Immature natural killer cell (primary cell): ENCODE measurements around the gene ADAM12. TPM values are rescaled to one million over a fixed set of nuclear protein-coding genes. Genes with fewer than 3 reads are reported as not detected.

Source experiments
- DNase-seq, 3 donors: peaks; one replicate each; pipeline ENCODE4 v3.0.0; 2022; ENCODE audit warnings: mixed read lengths in 1 of 3
- H3K27ac Mint-ChIP-seq, 6 donors: one replicate each; pipeline ENCODE4 v1.8.0; 2020; ENCODE audit warnings: mixed read lengths in 6 of 6, mild to moderate bottlenecking in 5 of 6, inconsistent platforms in 4 of 6, moderate library complexity in 3 of 6
- H3K27me3 Mint-ChIP-seq, 3 donors: one replicate each; pipeline ENCODE4 v1.8.0; 2020 to 2021; ENCODE audit warnings: low read depth in 3 of 3, mild to moderate bottlenecking in 3 of 3, mixed read lengths in 3 of 3, moderate library complexity in 3 of 3, inconsistent platforms in 1 of 3
- H3K36me3 Mint-ChIP-seq, 3 donors: one replicate each; pipeline ENCODE4 v1.8.0; 2020; ENCODE audit warnings: mixed read lengths in 3 of 3, inconsistent platforms in 2 of 3, mild to moderate bottlenecking in 2 of 3
- H3K4me1 Mint-ChIP-seq, 2 donors: one replicate each; pipeline ENCODE4 v1.8.0; 2020; ENCODE audit warnings: inconsistent platforms in 2 of 2, mild to moderate bottlenecking in 2 of 2, mixed read lengths in 2 of 2, moderate library complexity in 1 of 2
- H3K4me3 Mint-ChIP-seq, 5 donors: one replicate each; pipeline ENCODE4 v1.8.0; 2020; ENCODE audit warnings: mild to moderate bottlenecking in 5 of 5, mixed read lengths in 5 of 5, inconsistent platforms in 3 of 5, moderate library complexity in 3 of 5
- H3K9me3 Mint-ChIP-seq, 6 donors: one replicate each; pipeline ENCODE4 v1.8.0; 2020; ENCODE audit warnings: mild to moderate bottlenecking in 6 of 6, mixed read lengths in 6 of 6, inconsistent platforms in 4 of 6, moderate library complexity in 3 of 6
- polyA plus RNA-seq, 3 donors: library from polyadenylated mRNA; unstranded; fragments of 300-500 nt; fragmentation: Illumina TruSeq; gene quantifications; one replicate each; pipeline ENCODE4 v1.2.3, GENCODE V29; 2021

ADAM12 gene
- under 1 TPM in 2 of 3 donors, not detected in 1; 0.07 to 0.11 TPM for polyA plus RNA-seq

GRCh38 chr10:126387931-126388911 lies at the start of gene ADAM12:
Gene ADAM12, minus strand, starts transcription at chr10:126388477. Its CDS starts 332 bp downstream, at chr10:126388145.
- H3K4me3 Mint-ChIP-seq: peak within 1 kb of the TSS; percentile 47 to 86 (median 73)

GRCh38 chr10:126437635-126438406 lies 49.5 kb upstream of the ADAM12 start:
- Mint-ChIP-seq H3K4me3 (no peak overlapping the region), H3K9me3 (no peaks in the 10 kb centered on the region), H3K27me3 (peaks cover 3 to 16% (median 9%) of the 10 kb centered on the region in 3 donors), H3K27ac (no peak overlapping the region), H3K36me3 (peaks cover 0 to 9% (median 3%) of the 10 kb centered on the region in 3 donors), H3K4me1 (peaks cover 0 to 3% of the 10 kb centered on the region in 2 donors)
- no peak for DNase-seq

More at GRCh38 chr10:126387931-126388911, at the start of gene ADAM12:
- Mint-ChIP-seq H3K36me3 (peaks cover 0 to 15% (median 7%) of the 10 kb centered on the region in 3 donors), H3K27ac (no peak within 1 kb of the TSS), H3K4me1 (peaks cover 9 to 15% of the 10 kb centered on the region in 2 donors), H3K9me3 (peaks cover 0 to 3% (median 0%) of the 10 kb centered on the region in 6 donors), H3K27me3 (peaks cover 21 to 44% (median 23%) of the 10 kb centered on the region in 3 donors)
- DNase-seq: peak in 1 of 3 donors; percentile 5

GRCh38 chr10:126434235-126434634 lies 46.0 kb upstream of the ADAM12 start:
- peaks cover 0 to 8% of the 10 kb centered on the region in 2 donors for H3K4me1 Mint-ChIP-seq
- DNase-seq: no peak
- peaks cover 3 to 21% (median 7%) of the 10 kb centered on the region in 3 donors for H3K27me3 Mint-ChIP-seq
- peaks cover 0 to 3% (median 3%) of the 10 kb centered on the region in 3 donors for H3K36me3 Mint-ChIP-seq
- no peak overlapping the region for H3K27ac Mint-ChIP-seq
- H3K4me3 Mint-ChIP-seq: no peak overlapping the region
- no peaks in the 10 kb centered on the region for H3K9me3 Mint-ChIP-seq

- no peak for DNase-seq
- Mint-ChIP-seq H3K27me3 (peaks cover 5 to 16% (median 7%) of the 10 kb centered on the region in 3 donors), H3K9me3 (no peaks in the 10 kb centered on the region), H3K4me1 (peaks cover 0 to 8% of the 10 kb centered on the region in 2 donors), H3K36me3 (peaks cover 0 to 3% (median 0%) of the 10 kb centered on the region in 3 donors), H3K4me3 (no peak overlapping the region), H3K27ac (no peak overlapping the region)
These were observed 45.1 kb upstream of the ADAM12 start for GRCh38 chr10:126433351-126433750.

GRCh38 chr10:126432507-126432906 lies 44.2 kb upstream of the ADAM12 start:
- Mint-ChIP-seq H3K9me3 (peaks cover 0 to 2% (median 0%) of the 10 kb centered on the region in 6 donors), H3K4me3 (peak overlapping the region in 2 of 5 donors; percentile 51 to 60), H3K4me1 (peaks cover 0 to 8% of the 10 kb centered on the region in 2 donors), H3K27me3 (peaks cover 5 to 14% (median 10%) of the 10 kb centered on the region in 3 donors), H3K36me3 (peaks cover 0 to 3% (median 0%) of the 10 kb centered on the region in 3 donors), H3K27ac (peak overlapping the region in 2 of 6 donors; percentile 5 to 54)
- no peak for DNase-seq

GRCh38 chr10:126431816-126432215 lies 43.5 kb upstream of the ADAM12 start:
- no peak for DNase-seq
- H3K27ac Mint-ChIP-seq: peak overlapping the region in 1 of 6 donors; percentile 26
- H3K4me3 Mint-ChIP-seq: no peak overlapping the region
- peaks cover 0 to 8% of the 10 kb centered on the region in 2 donors for H3K4me1 Mint-ChIP-seq
- H3K9me3 Mint-ChIP-seq: peaks cover 0 to 2% (median 0%) of the 10 kb centered on the region in 6 donors
- peaks cover 0 to under 1% (median 0%) of the 10 kb centered on the region in 3 donors for H3K36me3 Mint-ChIP-seq
- H3K27me3 Mint-ChIP-seq: peaks cover 5 to 12% (median 7%) of the 10 kb centered on the region in 3 donors

- H3K9me3 Mint-ChIP-seq: peaks cover 0 to 4% (median under 1%) of the 10 kb centered on the region in 6 donors
- H3K4me1 Mint-ChIP-seq: peaks cover 7 to 8% of the 10 kb centered on the region in 2 donors
- peaks cover 5 to 9% (median 6%) of the 10 kb centered on the region in 3 donors for H3K27me3 Mint-ChIP-seq
- H3K4me3 Mint-ChIP-seq: no peak overlapping the region
- H3K36me3 Mint-ChIP-seq: no peaks in the 10 kb centered on the region
- no peak for DNase-seq
- no peak overlapping the region for H3K27ac Mint-ChIP-seq
These were observed 42.2 kb upstream of the ADAM12 start for GRCh38 chr10:126430512-126430911.

- Mint-ChIP-seq H3K4me3 (no peak overlapping the region), H3K36me3 (peaks cover 0 to 1% (median 0%) of the 10 kb centered on the region in 3 donors), H3K27ac (no peak overlapping the region), H3K27me3 (peaks cover 5 to 14% (median 8%) of the 10 kb centered on the region in 3 donors), H3K4me1 (peaks cover 8 to 13% of the 10 kb centered on the region in 2 donors), H3K9me3 (peaks cover 0 to 10% (median 4%) of the 10 kb centered on the region in 6 donors)
- DNase-seq: no peak
These were observed 41.0 kb upstream of the ADAM12 start for GRCh38 chr10:126429275-126429674.

- peaks cover 0 to 9% (median 4%) of the 10 kb centered on the region in 3 donors for H3K36me3 Mint-ChIP-seq
- H3K27ac Mint-ChIP-seq: peak overlapping the region in 1 of 6 donors; percentile 37
- H3K4me3 Mint-ChIP-seq: peak overlapping the region in 4 of 5 donors; percentile 26 to 71 (median 54)
- H3K4me1 Mint-ChIP-seq: peaks cover 0 to 13% of the 10 kb centered on the region in 2 donors
- H3K9me3 Mint-ChIP-seq: peaks cover 6 to 24% (median 16%) of the 10 kb centered on the region in 6 donors
- peaks cover 5 to 20% (median 13%) of the 10 kb centered on the region in 3 donors for H3K27me3 Mint-ChIP-seq
- no peak for DNase-seq
These were observed 37.3 kb upstream of the ADAM12 start for GRCh38 chr10:126425489-126426065.

- Mint-ChIP-seq H3K27me3 (peaks cover 5 to 17% (median 13%) of the 10 kb centered on the region in 3 donors), H3K27ac (no peak overlapping the region), H3K9me3 (peaks cover 6 to 24% (median 16%) of the 10 kb centered on the region in 6 donors), H3K4me3 (peak overlapping the region in 1 of 5 donors; percentile 71), H3K4me1 (peaks cover 0 to 13% of the 10 kb centered on the region in 2 donors), H3K36me3 (peaks cover 0 to 9% (median 4%) of the 10 kb centered on the region in 3 donors)
- DNase-seq: no peak
These were observed 36.8 kb upstream of the ADAM12 start for GRCh38 chr10:126425032-126425431.

- peaks cover 0 to 14% (median 4%) of the 10 kb centered on the region in 3 donors for H3K36me3 Mint-ChIP-seq
- peaks cover 5 to 17% (median 14%) of the 10 kb centered on the region in 3 donors for H3K27me3 Mint-ChIP-seq
- H3K4me1 Mint-ChIP-seq: peaks cover 0 to 13% of the 10 kb centered on the region in 2 donors
- no peak overlapping the region for H3K4me3 Mint-ChIP-seq
- H3K9me3 Mint-ChIP-seq: peaks cover 6 to 30% (median 16%) of the 10 kb centered on the region in 6 donors
- H3K27ac Mint-ChIP-seq: no peak overlapping the region
- no peak for DNase-seq
These were observed 35.6 kb upstream of the ADAM12 start for GRCh38 chr10:126423732-126424491.

GRCh38 chr10:126422567-126422966 lies 34.3 kb upstream of the ADAM12 start:
- Mint-ChIP-seq H3K4me3 (no peak overlapping the region), H3K9me3 (peaks cover 5 to 32% (median 16%) of the 10 kb centered on the region in 6 donors), H3K27ac (no peak overlapping the region), H3K27me3 (peaks cover 4 to 19% (median 14%) of the 10 kb centered on the region in 3 donors), H3K36me3 (peaks cover 0 to 15% (median 4%) of the 10 kb centered on the region in 3 donors), H3K4me1 (peaks cover 0 to 13% of the 10 kb centered on the region in 2 donors)
- DNase-seq: no peak
